ENCODE measurements around the gene CYP27A1.

DNA sequence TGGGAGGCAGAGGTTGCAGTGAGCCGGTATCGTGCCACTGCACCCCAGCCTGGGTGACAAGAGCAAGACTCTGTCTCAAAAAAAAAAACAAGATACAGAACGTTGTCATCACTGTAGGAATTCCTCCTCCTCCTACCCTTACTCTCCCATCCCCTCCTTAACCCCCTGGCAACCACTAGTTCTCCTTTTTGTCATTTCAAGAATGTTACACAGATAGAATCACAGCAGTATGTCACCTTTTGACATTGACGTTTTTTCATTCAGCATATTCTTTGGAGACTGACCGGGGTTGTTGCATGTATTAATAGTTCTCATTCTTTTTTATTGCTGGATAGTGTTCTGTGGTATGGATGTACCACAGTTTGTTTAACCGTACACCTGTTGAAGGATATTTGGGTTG, 38.9 kb upstream of the CYP27A1 start:
- no peak for TF ChIP-seq ZFP30 (CRISPR knock-in tag; IDR thresholded peaks at IDR 0.05)
- TF ChIP-seq, protein P1, sequence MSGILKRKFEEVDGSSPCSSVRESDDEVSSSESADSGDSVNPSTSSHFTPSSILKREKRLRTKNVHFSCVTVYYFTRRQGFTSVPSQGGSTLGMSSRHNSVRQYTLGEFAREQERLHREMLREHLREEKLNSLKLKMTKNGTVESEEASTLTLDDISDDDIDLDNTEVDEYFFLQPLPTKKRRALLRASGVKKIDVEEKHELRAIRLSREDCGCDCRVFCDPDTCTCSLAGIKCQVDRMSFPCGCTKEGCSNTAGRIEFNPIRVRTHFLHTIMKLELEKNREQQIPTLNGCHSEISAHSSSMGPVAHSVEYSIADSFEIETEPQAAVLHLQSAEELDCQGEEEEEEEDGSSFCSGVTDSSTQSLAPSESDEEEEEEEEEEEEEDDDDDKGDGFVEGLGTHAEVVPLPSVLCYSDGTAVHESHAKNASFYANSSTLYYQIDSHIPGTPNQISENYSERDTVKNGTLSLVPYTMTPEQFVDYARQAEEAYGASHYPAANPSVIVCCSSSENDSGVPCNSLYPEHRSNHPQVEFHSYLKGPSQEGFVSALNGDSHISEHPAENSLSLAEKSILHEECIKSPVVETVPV (CRISPR knock-in tag; IDR thresholded peaks at IDR 0.05): no peak
- TF ChIP-seq PPARA (CRISPR knock-in tag; IDR thresholded peaks at IDR 0.05; ENCODE audit: borderline replicate concordance): no peak
- TF ChIP-seq GLIS3 (CRISPR knock-in tag; IDR thresholded peaks at IDR 0.05): no peak
- no peak for TF ChIP-seq ZNF565 (CRISPR knock-in tag; conservative IDR thresholded peaks at IDR 0.05; ENCODE audit: low read depth)
- TF ChIP-seq ARNTL (CRISPR knock-in tag; IDR thresholded peaks at IDR 0.05; ENCODE audit: borderline replicate concordance, low read depth): no peak
- no peak for TF ChIP-seq ZNF70 (CRISPR knock-in tag; IDR thresholded peaks at IDR 0.05)
- TF ChIP-seq SNAI2 (CRISPR knock-in tag; IDR thresholded peaks at IDR 0.05): no peak
- no peak for TF ChIP-seq BACH2 (CRISPR knock-in tag; IDR thresholded peaks at IDR 0.05; ENCODE audit: borderline replicate concordance)
- TF ChIP-seq ZC3H10 (CRISPR knock-in tag; IDR thresholded peaks at IDR 0.05): no peak

All from SK-N-SH treated with all-trans-retinoic acid at 6 μM for 48 hours (cell line).